ENCODE measurements around the gene PKNOX1. TPM values are rescaled to one million over a fixed set of nuclear protein-coding genes. Genes with fewer than 3 reads are reported as not detected.

PKNOX1 gene
- total RNA-seq, 1 experiment from 2014 or later = 12.7 TPM

- ChIA-PET RAD21 (ENCODE audit: low non-redundant PET in 1 of 2, low total read pairs in 2 of 2, uncharacterized antibody in 2 of 2, unreplicated experiment in 2 of 2) (no interaction called here), POLR2A (no interaction called here), CTCF (no interaction called here)
- no peaks in the 10 kb centered on the region for H3K27me3 ChIP-seq (ENCODE audit: insufficient read depth, low read length)
- H3K79me2 ChIP-seq (ENCODE audit: insufficient read depth, low read length) = no peaks in the 10 kb centered on the region
- TF ChIP-seq CEBPB (IDR thresholded peaks at IDR 0.05; ENCODE audit: low read depth) = no peak
- TF ChIP-seq ZFX (IDR thresholded peaks at IDR 0.05) = no peak
- no peak for TF ChIP-seq CTCF (IDR thresholded peaks at IDR 0.05 in 2 of 3, conservative IDR thresholded peaks at IDR 0.05 in 1 of 3; ENCODE audit: borderline replicate concordance in 1 of 3, insufficient read depth in 1 of 3, low read depth in 2 of 3, low read length in 2 of 3)
- no peak for TF ChIP-seq EZH2phosphoT487 (IDR thresholded peaks at IDR 0.05; ENCODE audit: borderline replicate concordance)
- no peak for TF ChIP-seq YY1 (IDR thresholded peaks at IDR 0.05; ENCODE audit: extremely low read depth, insufficient replicate concordance, low read depth, low read length)
- TF ChIP-seq POLR2AphosphoS5 (IDR thresholded peaks at IDR 0.05; ENCODE audit: low read depth, low read length) = no peak
- TF ChIP-seq CBX3 (IDR thresholded peaks at IDR 0.05; ENCODE audit: low read depth) = no peak
- no peak for TF ChIP-seq SIN3A (IDR thresholded peaks at IDR 0.05; ENCODE audit: low read depth)
- no peak for TF ChIP-seq REST (IDR thresholded peaks at IDR 0.05; ENCODE audit: low read depth)
- no peak for TF ChIP-seq SP1 (IDR thresholded peaks at IDR 0.05; ENCODE audit: low read depth)
- TF ChIP-seq JUND (IDR thresholded peaks at IDR 0.05) = no peak
- no peak for TF ChIP-seq EZH2 (IDR thresholded peaks at IDR 0.05)
- no peak for TF ChIP-seq TCF7L2 (IDR thresholded peaks at IDR 0.05; ENCODE audit: borderline replicate concordance, extremely low read depth, insufficient read depth, insufficient read length)
- TF ChIP-seq ZBTB33 (IDR thresholded peaks at IDR 0.05; ENCODE audit: extremely low read depth, insufficient replicate concordance, low read length) = no peak
- TF ChIP-seq RAD21 (IDR thresholded peaks at IDR 0.05; ENCODE audit: low read depth) = no peak
- no peak for TF ChIP-seq FOSL1 (IDR thresholded peaks at IDR 0.05; ENCODE audit: low read depth)
- no peak for TF ChIP-seq MAX (IDR thresholded peaks at IDR 0.05)
- no peak for TF ChIP-seq SRF (IDR thresholded peaks at IDR 0.05; ENCODE audit: low read depth)
- no peak for TF ChIP-seq ATF3 (IDR thresholded peaks at IDR 0.05)
- no peak for TF ChIP-seq ZNF274 (IDR thresholded peaks at IDR 0.05; ENCODE audit: low read depth, low read length)
- H3K27ac ChIP-seq (ENCODE audit: low read depth, low read length) = no peak overlapping the region
- H3K9ac ChIP-seq (ENCODE audit: low read length) = no peak overlapping the region
- H3K9me2 ChIP-seq (ENCODE audit: insufficient read depth) = no peaks in the 10 kb centered on the region
- no peaks in the 10 kb centered on the region for H3K36me3 ChIP-seq (ENCODE audit: control insufficient read depth in 1 of 2, insufficient read depth in 2 of 2, low read length in 2 of 2)
- no peak overlapping the region for H3K4me3 ChIP-seq (replicated peaks in 1 of 2; ENCODE audit: low read depth in 1 of 2, low read length in 2 of 2)
- ATAC-seq (no peak), DNase-seq (ENCODE audit: low read depth, low spot score) (no peak)
- no peak overlapping the region for H3K4me2 ChIP-seq (ENCODE audit: low read length)
- H3K9me3 ChIP-seq (ENCODE audit: control insufficient read depth in 1 of 2, insufficient read depth in 1 of 2, low read depth in 1 of 2, low read length in 2 of 2) = no peaks in the 10 kb centered on the region
- no peak overlapping the region for H2AFZ ChIP-seq (ENCODE audit: low read depth, low read length, poor library complexity, severe bottlenecking)
- intact Hi-C loops (cut with micrococcal nuclease) = no loop called here
- H4K20me1 ChIP-seq (ENCODE audit: insufficient read depth) = no peaks in the 10 kb centered on the region
- peaks cover 3 to 15% of the 10 kb centered on the region in 2 experiments; a peak in 2 of 4 replicates for H3K4me1 ChIP-seq (ENCODE audit: control insufficient read depth in 1 of 2, insufficient read depth in 2 of 2, low read length in 2 of 2)
- no TSS peak for BruUV-seq (replicated peaks)
Measured at GRCh38 chr21:42937960-42938605, 36.3 kb upstream of the PKNOX1 start.

Data from HCT116 (cell line).